Muscle of leg (tissue), 11 donors: ENCODE data around the gene SFTA2. TPM values are rescaled to one million over a fixed set of nuclear protein-coding genes. Genes with fewer than 3 reads are reported as not detected.
"Not testable (repeated sequence)": the region's sequence is repeated elsewhere in the genome, so short reads cannot be mapped to it uniquely, and the experiment has no call there.

Experiments used
- DNase-seq: peaks from one replicate; pipeline ENCODE4 v3.0.0; 2013
- H3K27ac ChIP-seq: one replicate; pipeline ENCODE4 v1.5.1; 2013; ENCODE audit warnings: mild to moderate bottlenecking, low read length, control low read depth
- H3K27me3 ChIP-seq: one replicate; pipeline ENCODE4 v1.6.1; 2013; ENCODE audit warnings: low read length; ENCODE audit not compliant: control insufficient read depth, insufficient read depth
- H3K36me3 ChIP-seq: one replicate; pipeline ENCODE4 v1.6.1; 2013; ENCODE audit warnings: low read length; ENCODE audit not compliant: control insufficient read depth, insufficient read depth
- H3K4me1 ChIP-seq: one replicate; pipeline ENCODE4 v1.6.1; 2013; ENCODE audit warnings: low read length; ENCODE audit not compliant: control insufficient read depth, insufficient read depth
- H3K4me3 ChIP-seq: one replicate; pipeline ENCODE4 v1.5.1; 2013; ENCODE audit warnings: low read length, control low read depth
- H3K9me3 ChIP-seq: replicated peaks from 2 replicates; pipeline ENCODE4 v1.6.1; 2013; ENCODE audit warnings: low read depth, low read length; ENCODE audit not compliant: control insufficient read depth
- WGBS: methylation state at CpG from one replicate; pipeline ENCODE4 v1.1.5; 2013; ENCODE audit warnings: missing lambda C conversion rate; ENCODE audit not compliant: insufficient coverage; 5-methylcytosine and 5-hydroxymethylcytosine counted together
- polyA plus RNA-seq, 8 donors: library from polyadenylated mRNA; unstranded; fragments of 120-200 nt; gene quantifications; one replicate each; pipeline versions ENCODE4 v1.2.1 to v1.2.3, GENCODE V29; 2013; ENCODE audit warnings: inconsistent platforms in 1 of 8, low replicate concordance in 1 of 8; ENCODE audit not compliant: insufficient read length in 8 of 8, insufficient read depth in 1 of 8
- total RNA-seq: library from RNA; stranded (reverse); fragments of 120-200 nt; gene quantifications from one replicate; pipeline ENCODE4 v1.2.4, GENCODE V29; 2013

The SFTA2 gene
- total and polyA plus RNA-seq, 9 donors = 0.37 to 0.66 (median 0.47) TPM; not detected in 6

DNA sequence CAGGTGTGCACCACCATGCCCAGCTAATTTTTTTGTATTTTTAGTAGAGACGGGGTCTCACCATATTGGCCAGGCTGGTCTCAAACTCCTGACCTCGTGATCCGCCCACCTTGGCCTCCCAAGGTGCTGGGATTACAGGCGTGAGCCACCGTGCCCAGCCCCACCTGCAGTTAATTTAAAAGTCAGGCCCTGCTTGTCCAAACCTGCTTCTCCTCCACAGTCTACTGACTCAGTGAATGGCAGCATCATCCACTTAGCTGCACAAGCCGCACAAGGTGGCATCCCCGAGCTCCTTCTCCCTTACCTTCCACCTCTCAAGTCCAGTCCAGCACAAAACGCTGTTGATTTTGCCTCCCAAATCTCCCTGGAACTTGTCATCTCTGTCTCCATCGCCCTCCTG, 29.8 kb downstream of the SFTA2 start:
- 64% methylated on average over 9 of the region's 9 CpGs for WGBS
- H3K36me3 ChIP-seq = peaks cover 32% of the 10 kb centered on the region
- not testable (repeated sequence) for H3K9me3 ChIP-seq, H3K27me3 ChIP-seq, H3K4me3 ChIP-seq, DNase-seq, H3K27ac ChIP-seq, H3K4me1 ChIP-seq

DNA sequence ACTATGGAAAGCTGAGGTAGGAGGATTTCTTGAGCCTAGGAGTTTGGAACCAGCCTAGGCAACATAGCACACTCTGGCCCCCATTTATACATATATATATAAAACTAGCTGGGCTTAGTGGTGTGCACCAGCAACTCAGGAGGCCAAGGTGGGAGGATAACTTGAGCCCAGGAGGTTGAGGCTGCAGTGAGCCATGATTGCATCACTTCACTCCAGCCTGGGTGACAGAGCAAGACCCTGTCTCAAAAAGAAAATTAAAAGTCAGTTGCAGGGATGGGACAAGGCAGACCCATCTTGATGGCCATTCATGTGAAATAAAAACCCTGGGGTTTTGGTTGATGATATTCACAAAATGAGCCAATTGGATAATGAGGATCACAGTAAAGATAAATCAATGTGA, 30.5 kb downstream of the SFTA2 start:
- peaks cover 39% of the 10 kb centered on the region for H3K36me3 ChIP-seq
- no peaks in the 10 kb centered on the region for H3K4me1 ChIP-seq
- no peaks in the 10 kb centered on the region for H3K27me3 ChIP-seq
- no peak for DNase-seq
- H3K4me3 ChIP-seq = no peak overlapping the region
- no peak overlapping the region for H3K27ac ChIP-seq
- no peaks in the 10 kb centered on the region for H3K9me3 ChIP-seq

DNA sequence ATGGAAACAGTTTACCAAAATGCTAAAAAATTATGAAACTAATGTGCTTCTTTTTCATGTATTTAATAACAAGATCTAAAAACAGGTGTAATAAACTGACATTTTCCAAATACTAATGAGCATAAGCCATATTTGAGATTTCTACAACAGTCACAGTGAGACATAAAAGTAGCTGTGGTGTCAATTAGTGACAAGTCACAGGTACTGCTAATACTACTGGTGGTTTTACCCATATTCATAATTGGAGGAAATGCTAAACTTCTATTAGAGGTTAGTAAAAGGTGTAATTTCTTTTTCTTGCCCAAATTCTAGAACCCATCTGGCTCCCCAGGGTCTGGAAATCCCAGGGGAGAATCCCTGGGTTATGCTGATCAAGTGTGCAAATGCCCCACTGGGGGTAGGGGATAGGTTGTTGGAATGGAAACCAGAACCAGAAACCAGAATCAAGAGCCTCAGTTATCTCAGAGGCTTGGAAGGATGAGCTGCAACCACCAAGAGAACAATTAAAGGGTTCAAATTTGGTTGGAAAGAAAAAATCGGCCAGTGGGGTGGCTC, 31.0 kb downstream of the SFTA2 start:
- H3K27me3 ChIP-seq = no peaks in the 10 kb centered on the region
- no peak for DNase-seq
- no peaks in the 10 kb centered on the region for H3K4me1 ChIP-seq
- peaks cover 43% of the 10 kb centered on the region for H3K36me3 ChIP-seq
- WGBS = no CpG with 5 or more reads among the region's 1 CpG
- no peak overlapping the region for H3K4me3 ChIP-seq
- no peaks in the 10 kb centered on the region for H3K9me3 ChIP-seq
- H3K27ac ChIP-seq = no peak overlapping the region

DNA sequence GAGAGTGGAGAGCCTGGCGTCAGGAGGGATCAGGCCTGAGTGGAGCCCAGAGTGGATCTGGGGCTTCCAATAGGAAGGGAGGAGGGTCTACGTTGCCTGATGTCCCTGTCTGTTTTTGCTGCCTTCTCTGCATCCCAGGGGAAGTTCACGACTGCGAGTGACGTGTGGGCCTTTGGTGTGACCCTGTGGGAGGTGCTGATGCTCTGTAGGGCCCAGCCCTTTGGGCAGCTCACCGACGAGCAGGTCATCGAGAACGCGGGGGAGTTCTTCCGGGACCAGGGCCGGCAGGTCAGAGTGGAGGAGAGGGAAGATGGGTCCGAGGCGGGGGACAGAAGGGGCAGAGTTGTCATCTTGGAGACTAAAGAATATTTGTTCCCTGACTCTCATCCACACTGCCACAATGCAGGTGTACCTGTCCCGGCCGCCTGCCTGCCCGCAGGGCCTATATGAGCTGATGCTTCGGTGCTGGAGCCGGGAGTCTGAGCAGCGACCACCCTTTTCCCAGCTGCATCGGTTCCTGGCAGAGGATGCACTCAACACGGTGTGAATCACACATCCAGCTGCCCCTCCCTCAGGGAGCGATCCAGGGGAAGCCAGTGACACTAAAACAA, 33.1 kb downstream of the SFTA2 start:
- H3K4me3 ChIP-seq = no peak overlapping the region
- H3K36me3 ChIP-seq = peaks cover 62% of the 10 kb centered on the region
- no peaks in the 10 kb centered on the region for H3K27me3 ChIP-seq
- H3K27ac ChIP-seq = no peak overlapping the region
- no peaks in the 10 kb centered on the region for H3K9me3 ChIP-seq
- H3K4me1 ChIP-seq = no peaks in the 10 kb centered on the region
- no peak for DNase-seq
- WGBS = 70% methylated on average over 22 of the region's 23 CpGs

DNA sequence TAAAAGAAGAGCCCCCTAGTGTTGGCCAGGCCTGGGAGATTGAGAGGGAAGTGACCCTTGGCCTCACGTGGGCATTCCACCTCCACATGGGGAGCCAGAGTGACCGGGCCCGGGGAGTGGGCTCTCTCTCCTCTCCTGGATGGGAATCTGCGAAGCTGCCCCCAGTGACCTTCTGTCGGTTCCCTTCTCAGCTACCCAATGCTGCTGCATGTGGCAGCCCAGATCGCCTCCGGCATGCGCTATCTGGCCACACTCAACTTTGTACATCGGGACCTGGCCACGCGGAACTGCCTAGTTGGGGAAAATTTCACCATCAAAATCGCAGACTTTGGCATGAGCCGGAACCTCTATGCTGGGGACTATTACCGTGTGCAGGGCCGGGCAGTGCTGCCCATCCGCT, 34.1 kb downstream of the SFTA2 start:
- Histone ChIP-seq H3K27me3 (no peaks in the 10 kb centered on the region), H3K27ac (no peak overlapping the region), H3K36me3 (peaks cover 71% of the 10 kb centered on the region), H3K4me3 (no peak overlapping the region), H3K4me1 (no peaks in the 10 kb centered on the region), H3K9me3 (no peaks in the 10 kb centered on the region)
- no peak for DNase-seq
- WGBS = 82% methylated on average over 16 of the region's 16 CpGs

DNA sequence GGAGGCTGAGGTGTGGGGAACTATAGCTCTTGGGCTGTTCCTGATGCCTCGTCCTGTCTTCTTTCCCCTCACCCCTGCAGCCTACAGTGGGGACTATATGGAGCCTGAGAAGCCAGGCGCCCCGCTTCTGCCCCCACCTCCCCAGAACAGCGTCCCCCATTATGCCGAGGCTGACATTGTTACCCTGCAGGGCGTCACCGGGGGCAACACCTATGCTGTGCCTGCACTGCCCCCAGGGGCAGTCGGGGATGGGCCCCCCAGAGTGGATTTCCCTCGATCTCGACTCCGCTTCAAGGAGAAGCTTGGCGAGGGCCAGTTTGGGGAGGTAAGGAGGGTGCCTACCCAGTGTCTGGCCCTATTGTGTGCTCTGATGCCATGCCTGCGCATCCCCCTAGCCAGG, 35.4 kb downstream of the SFTA2 start:
- no peaks in the 10 kb centered on the region for H3K9me3 ChIP-seq
- no peak for DNase-seq
- no peaks in the 10 kb centered on the region for H3K4me1 ChIP-seq
- WGBS = 85% methylated on average over 8 of the region's 13 CpGs
- H3K27me3 ChIP-seq = no peaks in the 10 kb centered on the region
- H3K4me3 ChIP-seq = no peak overlapping the region
- peaks cover 84% of the 10 kb centered on the region for H3K36me3 ChIP-seq
- no peak overlapping the region for H3K27ac ChIP-seq

DNA sequence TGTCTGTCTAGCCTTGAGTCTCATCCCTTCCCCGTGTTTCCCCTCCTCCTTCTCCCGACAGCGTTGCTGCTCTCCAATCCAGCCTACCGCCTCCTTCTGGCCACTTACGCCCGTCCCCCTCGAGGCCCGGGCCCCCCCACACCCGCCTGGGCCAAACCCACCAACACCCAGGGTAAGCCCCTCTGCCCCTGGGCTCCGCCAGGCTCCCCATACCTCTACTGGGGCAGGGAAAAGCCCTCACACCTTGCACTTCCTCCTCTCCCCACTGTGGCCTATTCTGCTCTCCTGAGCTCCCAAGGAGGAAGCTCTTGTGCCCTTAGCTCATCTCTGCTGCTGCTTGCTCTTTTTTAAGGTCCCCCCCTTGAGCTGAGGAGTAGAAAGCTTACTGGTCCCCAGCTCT, 36.6 kb downstream of the SFTA2 start:
- no peaks in the 10 kb centered on the region for H3K9me3 ChIP-seq
- H3K36me3 ChIP-seq = peaks cover 95% of the 10 kb centered on the region
- DNase-seq = no peak
- no peak overlapping the region for H3K27ac ChIP-seq
- no peaks in the 10 kb centered on the region for H3K4me1 ChIP-seq
- H3K27me3 ChIP-seq = no peaks in the 10 kb centered on the region
- H3K4me3 ChIP-seq = no peak overlapping the region
- WGBS = 67% methylated on average over 10 of the region's 10 CpGs

DNA sequence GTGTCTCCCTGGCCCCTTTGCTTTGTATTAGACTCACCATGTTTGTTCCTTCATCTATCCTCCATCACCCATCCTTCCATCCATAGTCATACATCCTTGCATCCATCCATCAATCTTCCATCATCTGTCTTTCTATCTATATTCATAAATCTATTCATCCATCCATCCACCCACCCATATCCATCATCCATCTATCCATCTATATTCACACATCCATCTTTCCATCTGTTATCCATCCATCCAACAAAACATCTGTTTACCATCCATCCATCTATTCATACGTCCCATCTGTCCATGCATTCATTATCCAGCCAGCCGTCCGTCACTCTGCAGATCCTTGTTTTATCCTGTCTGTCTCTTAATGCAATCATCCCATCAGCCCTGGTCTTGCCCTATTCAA, 37.0 kb downstream of the SFTA2 start:
- H3K27ac ChIP-seq = no peak overlapping the region
- H3K4me1 ChIP-seq = peaks cover 3% of the 10 kb centered on the region
- DNase-seq = no peak
- no peaks in the 10 kb centered on the region for H3K27me3 ChIP-seq
- no peaks in the 10 kb centered on the region for H3K9me3 ChIP-seq
- H3K36me3 ChIP-seq = peaks cover 95% of the 10 kb centered on the region
- WGBS = 69% methylated on average over 3 of the region's 3 CpGs
- H3K4me3 ChIP-seq = no peak overlapping the region

DNA sequence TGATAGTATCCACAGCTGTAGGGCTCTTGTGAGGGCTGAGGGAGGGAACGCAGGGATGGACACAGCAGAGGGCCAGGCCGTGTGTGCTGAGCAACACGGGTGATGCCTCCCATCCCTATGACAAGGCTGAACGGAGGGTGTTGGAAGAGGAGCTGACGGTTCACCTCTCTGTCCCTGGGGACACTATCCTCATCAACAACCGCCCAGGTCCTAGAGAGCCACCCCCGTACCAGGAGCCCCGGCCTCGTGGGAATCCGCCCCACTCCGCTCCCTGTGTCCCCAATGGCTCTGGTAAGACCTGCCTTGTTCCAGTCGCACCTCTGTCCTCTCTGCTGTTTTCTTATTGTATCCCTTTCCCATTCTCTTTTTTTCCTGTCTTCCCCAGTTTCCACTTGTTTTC, 37.6 kb downstream of the SFTA2 start:
- H3K9me3 ChIP-seq = no peaks in the 10 kb centered on the region
- no peak overlapping the region for H3K27ac ChIP-seq
- H3K4me1 ChIP-seq = peaks cover 6% of the 10 kb centered on the region
- no peaks in the 10 kb centered on the region for H3K27me3 ChIP-seq
- no peak overlapping the region for H3K4me3 ChIP-seq
- H3K36me3 ChIP-seq = peaks cover 95% of the 10 kb centered on the region
- WGBS = 85% methylated on average over 8 of the region's 12 CpGs
- DNase-seq = no peak

DNA sequence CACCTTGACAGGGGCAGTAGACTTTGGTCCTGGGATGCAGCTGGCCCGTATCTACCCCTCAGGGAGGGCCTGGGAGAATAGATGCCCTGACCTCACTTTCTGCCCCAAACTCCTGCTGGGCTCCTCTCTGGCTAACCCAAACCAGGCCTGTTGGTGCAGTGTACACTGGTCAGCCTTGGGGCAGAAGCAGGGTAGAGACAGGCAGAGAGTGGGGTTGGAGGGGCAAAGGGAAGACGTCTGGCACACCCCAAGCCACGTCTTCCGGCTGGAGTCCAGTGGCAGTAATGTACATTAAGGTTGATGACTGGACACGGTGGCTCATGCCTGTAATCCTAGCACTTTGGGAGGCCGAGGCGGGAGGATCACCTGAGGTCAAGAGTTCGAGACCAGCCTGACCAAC, 38.3 kb downstream of the SFTA2 start:
- H3K27me3 ChIP-seq = no peaks in the 10 kb centered on the region
- no peak for DNase-seq
- peaks cover 95% of the 10 kb centered on the region for H3K36me3 ChIP-seq
- H3K4me3 ChIP-seq = no peak overlapping the region
- no peak overlapping the region for H3K27ac ChIP-seq
- WGBS = 83% methylated on average over 2 of the region's 8 CpGs
- H3K9me3 ChIP-seq = no peaks in the 10 kb centered on the region
- peaks cover 6% of the 10 kb centered on the region for H3K4me1 ChIP-seq
